ENCODE measurements around the gene AGPAT4. TPM values are rescaled to one million over a fixed set of nuclear protein-coding genes. Genes with fewer than 3 reads are reported as not detected.

The AGPAT4 gene
- total and polyA plus RNA-seq, 8 donors = 12.4 to 19.4 (median 15.7) TPM

DNA sequence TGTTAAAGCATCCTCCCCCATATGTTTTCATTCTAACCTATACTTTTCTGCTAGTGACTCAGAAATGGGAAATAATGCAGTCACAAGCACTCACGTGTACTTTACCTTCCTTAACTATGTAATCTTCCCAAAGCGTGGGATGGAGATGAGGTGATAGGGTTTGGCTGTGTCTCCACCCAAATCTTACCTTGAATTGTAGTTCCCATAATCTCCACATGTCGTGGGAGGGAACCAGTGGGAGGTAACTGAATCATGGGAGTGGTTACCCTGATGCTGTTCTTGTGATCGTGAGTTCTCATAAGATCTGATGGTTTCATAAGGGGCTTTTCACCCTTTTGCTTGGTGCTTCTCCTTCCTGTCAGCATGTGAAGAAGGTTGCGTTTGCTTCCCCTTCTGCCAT lies 35.4 kb downstream of the AGPAT4 start:
- H3K4me3 ChIP-seq = no peak overlapping the region
- ATAC-seq = no peak
- TF ChIP-seq, protein P1, sequence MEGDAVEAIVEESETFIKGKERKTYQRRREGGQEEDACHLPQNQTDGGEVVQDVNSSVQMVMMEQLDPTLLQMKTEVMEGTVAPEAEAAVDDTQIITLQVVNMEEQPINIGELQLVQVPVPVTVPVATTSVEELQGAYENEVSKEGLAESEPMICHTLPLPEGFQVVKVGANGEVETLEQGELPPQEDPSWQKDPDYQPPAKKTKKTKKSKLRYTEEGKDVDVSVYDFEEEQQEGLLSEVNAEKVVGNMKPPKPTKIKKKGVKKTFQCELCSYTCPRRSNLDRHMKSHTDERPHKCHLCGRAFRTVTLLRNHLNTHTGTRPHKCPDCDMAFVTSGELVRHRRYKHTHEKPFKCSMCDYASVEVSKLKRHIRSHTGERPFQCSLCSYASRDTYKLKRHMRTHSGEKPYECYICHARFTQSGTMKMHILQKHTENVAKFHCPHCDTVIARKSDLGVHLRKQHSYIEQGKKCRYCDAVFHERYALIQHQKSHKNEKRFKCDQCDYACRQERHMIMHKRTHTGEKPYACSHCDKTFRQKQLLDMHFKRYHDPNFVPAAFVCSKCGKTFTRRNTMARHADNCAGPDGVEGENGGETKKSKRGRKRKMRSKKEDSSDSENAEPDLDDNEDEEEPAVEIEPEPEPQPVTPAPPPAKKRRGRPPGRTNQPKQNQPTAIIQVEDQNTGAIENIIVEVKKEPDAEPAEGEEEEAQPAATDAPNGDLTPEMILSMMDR (IDR thresholded peaks at IDR 0.05) = no peak
- H3K27ac ChIP-seq = no peak overlapping the region
- DNase-seq = no peak
- H3K27me3 ChIP-seq = no peaks in the 10 kb centered on the region
- peaks cover 0 to 16% of the 10 kb centered on the region in 2 donors for H3K4me1 ChIP-seq
- intact Hi-C loops (cut with DNase I) = no loop called here
- peaks cover 0 to 5% of the 10 kb centered on the region in 2 donors for H3K36me3 ChIP-seq
- no peaks in the 10 kb centered on the region for H3K9me3 ChIP-seq

DNA sequence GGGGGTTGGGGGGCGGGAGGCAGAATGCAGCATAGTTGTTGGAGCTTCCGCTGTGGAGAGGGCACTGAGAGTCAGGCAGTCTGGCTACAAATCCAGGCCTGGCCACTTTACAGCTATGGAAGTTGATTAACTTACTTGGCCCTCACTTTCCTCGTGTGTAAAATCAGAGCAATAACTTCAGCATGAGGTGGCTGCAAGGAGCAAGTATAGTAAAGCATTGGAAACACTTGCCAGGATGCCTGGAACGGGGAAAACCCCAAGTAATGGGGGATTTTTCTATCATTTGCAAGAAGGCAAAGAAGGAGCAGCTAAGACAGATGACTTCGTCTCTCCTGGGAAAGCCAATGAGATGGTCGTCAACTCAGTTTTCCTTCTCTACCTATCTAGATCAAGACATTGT lies 35.8 kb downstream of the AGPAT4 start:
- Histone ChIP-seq H3K9me3 (no peaks in the 10 kb centered on the region), H3K27me3 (no peaks in the 10 kb centered on the region), H3K4me3 (no peak overlapping the region), H3K27ac (no peak overlapping the region), H3K4me1 (peaks cover 0 to 12% of the 10 kb centered on the region in 2 donors), H3K36me3 (peaks cover 0 to 5% of the 10 kb centered on the region in 2 donors)
- DNase-seq = no peak
- intact Hi-C loops (cut with DNase I) = no loop called here
- ATAC-seq = no peak
- TF ChIP-seq, protein P1 (IDR thresholded peaks at IDR 0.05) = no peak

DNA sequence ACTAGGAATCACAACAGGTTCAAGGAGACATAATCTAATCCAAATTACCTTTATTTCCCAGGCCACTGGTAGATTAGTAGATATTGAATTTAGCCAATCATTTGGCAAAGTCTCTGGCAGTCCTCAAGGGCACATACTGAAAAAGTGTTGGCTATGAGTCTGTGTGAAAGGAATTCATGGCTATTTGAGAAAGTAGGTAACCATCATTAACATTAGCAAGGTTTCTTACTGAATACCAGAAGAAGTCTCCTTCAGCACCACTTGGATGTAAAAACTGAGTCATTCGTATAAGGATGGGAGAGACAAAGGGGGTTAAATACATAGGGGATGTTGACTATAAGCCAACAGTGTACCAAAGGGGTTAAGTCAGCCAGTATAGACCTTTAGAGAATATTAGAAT lies 36.7 kb downstream of the AGPAT4 start:
- DNase-seq (no peak), ATAC-seq (no peak)
- TF ChIP-seq, protein P1 (IDR thresholded peaks at IDR 0.05) = no peak
- Histone ChIP-seq H3K27ac (no peak overlapping the region), H3K9me3 (no peaks in the 10 kb centered on the region), H3K27me3 (no peaks in the 10 kb centered on the region), H3K4me3 (no peak overlapping the region), H3K4me1 (peaks cover 0 to 4% of the 10 kb centered on the region in 2 donors), H3K36me3 (peaks cover 0 to 5% of the 10 kb centered on the region in 2 donors)
- intact Hi-C loops (cut with DNase I) = no loop called here

DNA sequence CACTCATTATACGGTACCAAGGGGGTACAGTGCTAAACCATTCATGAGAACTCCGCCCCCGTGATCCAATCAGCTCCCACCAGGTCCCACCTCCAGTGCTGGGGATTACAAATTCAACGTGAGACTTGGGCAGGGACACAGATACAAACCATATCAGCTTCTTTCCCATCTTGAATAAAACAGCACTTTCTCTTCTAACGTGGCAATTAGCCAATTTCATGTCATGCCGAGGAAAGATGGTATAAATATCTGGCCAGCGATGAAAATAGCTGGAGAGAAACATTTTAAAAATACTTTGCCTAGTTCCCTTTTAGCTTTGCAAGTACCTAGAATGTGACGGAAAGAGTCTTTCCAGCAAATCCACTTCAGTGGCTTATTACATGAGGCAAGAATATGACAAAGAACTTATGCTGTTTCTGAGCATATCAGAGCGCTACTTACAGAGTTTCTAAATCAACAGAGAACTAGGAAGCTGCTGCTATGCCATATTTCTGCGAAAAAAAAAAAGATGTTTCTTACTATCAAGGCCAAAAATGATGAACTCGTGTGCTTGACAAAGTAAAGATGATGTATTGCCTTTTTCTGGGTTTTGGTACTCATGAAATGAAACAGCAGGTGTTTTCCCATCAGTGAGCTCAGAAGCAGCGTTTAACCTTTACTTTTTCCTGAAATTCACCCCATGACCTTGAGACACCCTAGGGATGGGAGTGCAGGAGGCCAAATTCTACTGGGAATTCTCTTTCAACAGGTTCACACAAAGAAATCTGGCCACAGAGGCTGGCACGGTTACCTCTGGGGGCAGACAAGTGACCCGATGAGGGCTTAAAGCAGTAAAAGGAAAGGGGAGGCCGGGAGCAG lies 37.9 kb downstream of the AGPAT4 start:
- Histone ChIP-seq H3K27ac (no peak overlapping the region), H3K4me1 (peaks cover 0 to 4% of the 10 kb centered on the region in 2 donors), H3K27me3 (no peaks in the 10 kb centered on the region), H3K36me3 (peaks cover 0 to 5% of the 10 kb centered on the region in 2 donors), H3K4me3 (no peak overlapping the region), H3K9me3 (no peaks in the 10 kb centered on the region)
- ATAC-seq (peak; percentile 27), DNase-seq (peak in 1 of 4 donors; percentile 35)
- intact Hi-C loops (cut with DNase I) = no loop called here
- TF ChIP-seq, protein P1 (IDR thresholded peaks at IDR 0.05) = no peak

DNA sequence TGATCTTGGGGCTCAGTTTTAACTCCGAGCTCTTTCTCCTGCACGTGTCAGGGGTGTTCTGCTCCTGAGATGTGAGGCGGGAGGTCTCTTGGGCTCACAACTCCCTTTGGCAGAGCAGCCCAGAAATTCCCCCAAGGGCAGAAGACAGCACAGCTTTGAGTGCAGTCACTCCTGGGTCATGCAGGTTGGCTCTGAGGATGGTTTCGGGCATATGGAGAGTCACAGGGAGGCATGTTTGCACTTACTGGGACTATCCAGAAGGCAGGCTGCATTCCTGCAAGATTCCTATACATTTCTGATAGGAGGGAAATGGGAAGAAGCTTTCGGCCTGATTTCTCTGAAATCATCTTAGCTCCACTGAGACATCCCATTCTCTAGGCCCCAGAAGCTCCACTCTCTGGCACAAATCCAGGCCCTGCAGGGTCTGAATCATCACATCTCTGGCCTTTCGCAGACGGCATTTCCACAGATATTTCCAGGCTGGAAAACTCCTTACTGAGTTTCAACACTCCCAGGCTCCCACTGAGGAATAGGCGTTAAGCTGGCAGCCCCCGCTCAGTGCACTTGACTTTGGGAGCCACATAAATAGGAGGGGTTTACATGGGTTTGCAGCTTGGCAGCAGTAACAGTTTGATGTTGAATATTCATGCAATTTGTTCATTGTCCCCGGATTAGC lies 39.7 kb downstream of the AGPAT4 start:
- Histone ChIP-seq H3K4me1 (peaks cover 0 to 13% of the 10 kb centered on the region in 2 donors), H3K9me3 (no peaks in the 10 kb centered on the region), H3K36me3 (peaks cover 0 to 5% of the 10 kb centered on the region in 2 donors), H3K4me3 (no peak overlapping the region), H3K27me3 (no peaks in the 10 kb centered on the region), H3K27ac (no peak overlapping the region)
- TF ChIP-seq, protein P1 (IDR thresholded peaks at IDR 0.05) = no peak
- ATAC-seq (peak; percentile 57), DNase-seq (peak in 2 of 4 donors; percentile 52 to 58)
- intact Hi-C loops (cut with DNase I) = no loop called here

Data from left lung (tissue), 10 donors.